NCI-H345 treated with DMSO at 0.1 percent for 48 hours (cell line): ENCODE data around the gene CLIP4.
A peak's percentile ranks its signal among the peaks of the same experiment; 100 is the strongest.

Experiments
- DNase-seq: peaks from one replicate; lab custom pipeline; 2025; ENCODE audit not compliant: unreplicated experiment; lab: John Stamatoyannopoulos, UW

Gene CLIP4

GRCh38 chr2:29129586-29130281 is 14.5 kb downstream of the CLIP4 start:
- no peak for DNase-seq

GRCh38 chr2:29130295-29130694 is 15.1 kb downstream of the CLIP4 start:
- no peak for DNase-seq

- DNase-seq, result no peak
Measured at GRCh38 chr2:29134933-29135332, 19.7 kb downstream of the CLIP4 start.

- DNase-seq, result no peak
Measured at GRCh38 chr2:29139152-29139551, 23.9 kb downstream of the CLIP4 start.

GRCh38 chr2:29139731-29140130 is 24.5 kb downstream of the CLIP4 start:
- no peak for DNase-seq

GRCh38 chr2:29143657-29144056 is 28.4 kb downstream of the CLIP4 start:
- no peak for DNase-seq

GRCh38 chr2:29146197-29146596 is 31.0 kb downstream of the CLIP4 start:
- DNase-seq, result no peak

- DNase-seq, result no peak
Measured at GRCh38 chr2:29147963-29148362, 32.7 kb downstream of the CLIP4 start.

GRCh38 chr2:29154610-29155009 is 39.4 kb downstream of the CLIP4 start:
- no peak for DNase-seq

GRCh38 chr2:29155578-29155977 is 40.4 kb downstream of the CLIP4 start:
- DNase-seq, result no peak

GRCh38 chr2:29157131-29157530 is 41.9 kb downstream of the CLIP4 start:
- no peak for DNase-seq

GRCh38 chr2:29159125-29159524 is 43.9 kb downstream of the CLIP4 start:
- no peak for DNase-seq

GRCh38 chr2:29160184-29160583 is 45.0 kb downstream of the CLIP4 start:
- DNase-seq, result no peak

GRCh38 chr2:29162204-29162928 is 47.2 kb downstream of the CLIP4 start:
- DNase-seq, result no peak

- no peak for DNase-seq
Measured at GRCh38 chr2:29164091-29164846, 49.1 kb downstream of the CLIP4 start.

GRCh38 chr2:29165362-29166241 is 50.4 kb downstream of the CLIP4 start:
- DNase-seq, result no peak

- DNase-seq, result no peak
Measured at GRCh38 chr2:29166242-29167039, 51.2 kb downstream of the CLIP4 start.

- peak; percentile 16 for DNase-seq
Measured at GRCh38 chr2:29174937-29175336, 59.7 kb downstream of the CLIP4 start.

GRCh38 chr2:29175338-29175737 is 60.1 kb downstream of the CLIP4 start:
- no peak for DNase-seq

- DNase-seq, result no peak
Measured at GRCh38 chr2:29182334-29182733, 67.1 kb downstream of the CLIP4 start.
